Measurements from ENCODE around the gene CCDC88A. TPM values are rescaled to one million over a fixed set of nuclear protein-coding genes. Genes with fewer than 3 reads are reported as not detected.
A peak's percentile ranks its signal among the peaks of the same experiment; 100 is the strongest.
"Not testable (repeated sequence)": the region's sequence is repeated elsewhere in the genome, so short reads cannot be mapped to it uniquely, and the experiment has no call there.

Gene CCDC88A
- total RNA-seq, 2 experiments from 2014 or later, result 109 to 110 TPM

DNA sequence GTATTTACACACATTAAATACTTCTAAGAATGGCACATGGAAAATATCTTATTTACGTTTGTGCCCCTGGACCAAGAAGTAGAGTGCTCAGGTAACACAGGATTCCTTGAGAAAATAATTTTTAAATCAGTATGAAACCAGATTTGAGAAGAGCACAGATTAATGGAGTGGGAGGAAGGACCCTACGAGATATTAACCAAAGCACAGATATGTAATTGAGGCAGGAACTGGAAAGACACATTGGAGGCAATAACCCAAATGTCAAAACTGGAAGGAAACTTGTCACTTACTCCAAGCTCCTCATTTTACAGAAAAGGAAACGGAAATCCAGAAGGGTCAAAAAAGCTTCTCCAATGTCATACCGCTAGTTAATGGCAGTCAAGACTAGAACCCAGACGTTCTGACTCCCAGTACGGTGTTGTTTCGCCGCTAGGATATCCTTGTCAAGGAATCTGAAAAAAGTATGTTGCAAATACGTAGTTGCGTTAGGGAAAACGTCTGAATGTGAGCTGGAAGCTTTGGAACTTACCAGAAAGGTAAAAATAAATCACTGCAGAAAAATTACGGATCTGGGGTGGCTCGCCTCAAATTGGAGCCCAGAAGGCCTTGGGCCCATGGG is 151.3 kb downstream of the CCDC88A start:
- Histone ChIP-seq H2AFZ (ENCODE audit: low read length) (peak overlapping the region; percentile 93), H3K4me2 (ENCODE audit: low read length) (peak overlapping the region; percentile 78), H3K79me2 (ENCODE audit: insufficient read depth, low read depth, low read length) (peaks cover 10% of the 10 kb centered on the region; the same call in 1 of the 2 replicates), H3K4me1 (ENCODE audit: insufficient read depth, low read length, poor library complexity, severe bottlenecking) (peaks cover 9% of the 10 kb centered on the region), H4K20me1 (ENCODE audit: insufficient read depth, low read length) (no peaks in the 10 kb centered on the region), H3K4me3 (ENCODE audit: low read depth, low read length, poor library complexity, severe bottlenecking) (peak overlapping the region; percentile 85), H3K9me2 (ENCODE audit: insufficient read depth, low read length) (no peaks in the 10 kb centered on the region), H3K9me3 (ENCODE audit: low read length) (no peaks in the 10 kb centered on the region), H3K36me3 (ENCODE audit: insufficient read depth, low read length) (peaks cover 34% of the 10 kb centered on the region), H3K27ac (ENCODE audit: low read depth, low read length, poor library complexity, severe bottlenecking) (peak overlapping the region; percentile 66)
- POLR2A ChIA-PET, result interaction anchor here (0.6 to 1.2 kb wide), 3 partner anchors 149 to 448 kb away, joined by 3 to 4 read pairs (median 4); no protein-coding TSS in a partner anchor
- intact Hi-C loops (cut with micrococcal nuclease; ENCODE audit: unreplicated experiment), result no loop called here
- TSS peak; percentile 95 for BruUV-seq (replicated peaks)
- no peak for TF ChIP-seq EZH2phosphoT487 (IDR thresholded peaks at IDR 0.05; ENCODE audit: borderline replicate concordance, low read depth, low read length)
- no peak for TF ChIP-seq CTCF (conservative IDR thresholded peaks at IDR 0.05; ENCODE audit: low read length)
- DNase-seq (ENCODE audit: low spot score), result peak; percentile 37
- CTCF ChIA-PET (ENCODE audit: unreplicated experiment), result interaction anchor here (0.6 kb wide), 1 partner anchor 17 kb away, joined by 3 read pairs; no protein-coding TSS in a partner anchor

- intact Hi-C loops (cut with micrococcal nuclease; ENCODE audit: unreplicated experiment); H3K4me1 ChIP-seq (ENCODE audit: insufficient read depth, low read length, poor library complexity, severe bottlenecking); CTCF ChIA-PET (ENCODE audit: unreplicated experiment); DNase-seq (ENCODE audit: low spot score); H3K4me3 ChIP-seq (ENCODE audit: low read depth, low read length, poor library complexity, severe bottlenecking); H3K9me3 ChIP-seq (ENCODE audit: low read length); H3K4me2 ChIP-seq (ENCODE audit: low read length); H4K20me1 ChIP-seq (ENCODE audit: insufficient read depth, low read length); H3K9me2 ChIP-seq (ENCODE audit: insufficient read depth, low read length); BruUV-seq (replicated peaks); H3K27ac ChIP-seq (ENCODE audit: low read depth, low read length, poor library complexity, severe bottlenecking); H2AFZ ChIP-seq (ENCODE audit: low read length); H3K79me2 ChIP-seq (ENCODE audit: insufficient read depth, low read depth, low read length): not testable (repeated sequence)
- peaks cover 87% of the 10 kb centered on the region for H3K36me3 ChIP-seq (ENCODE audit: insufficient read depth, low read length)
- POLR2A ChIA-PET, result interaction anchor here (0.6 to 1.2 kb wide), 4 partner anchors 10 to 194 kb away, joined by 3 to 7 read pairs (median 4); no protein-coding TSS in a partner anchor
These were observed 160.1 kb downstream of the CCDC88A start for GRCh38 chr2:55259586-55259985.

DNA sequence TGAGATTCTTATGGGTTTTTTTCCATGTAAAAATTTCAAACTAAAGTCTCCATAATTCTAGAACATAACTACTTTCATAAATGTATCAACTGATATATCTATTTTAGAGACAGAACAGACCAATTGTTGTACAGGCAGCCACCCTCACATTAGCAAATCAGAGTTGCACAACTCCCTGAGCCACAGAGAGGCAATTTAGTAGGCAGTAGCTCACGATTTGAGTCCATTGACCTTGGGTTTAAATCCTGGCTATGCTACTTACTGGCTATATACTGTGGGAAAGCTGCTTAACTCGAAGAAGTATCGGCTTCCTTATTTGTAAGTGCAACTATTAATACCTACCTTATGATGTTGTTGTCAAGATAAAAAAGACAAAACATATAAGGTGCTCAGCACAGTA is 166.8 kb downstream of the CCDC88A start:
- no peak for DNase-seq (ENCODE audit: low spot score)
- Histone ChIP-seq H3K4me1 (ENCODE audit: insufficient read depth, low read length, poor library complexity, severe bottlenecking) (no peaks in the 10 kb centered on the region), H3K27ac (ENCODE audit: low read depth, low read length, poor library complexity, severe bottlenecking) (no peak overlapping the region), H3K9me3 (ENCODE audit: low read length) (no peaks in the 10 kb centered on the region), H3K9me2 (ENCODE audit: insufficient read depth, low read length) (no peaks in the 10 kb centered on the region), H4K20me1 (ENCODE audit: insufficient read depth, low read length) (no peaks in the 10 kb centered on the region), H3K36me3 (ENCODE audit: insufficient read depth, low read length) (peaks cover 86% of the 10 kb centered on the region), H3K4me3 (ENCODE audit: low read depth, low read length, poor library complexity, severe bottlenecking) (no peak overlapping the region), H3K79me2 (ENCODE audit: insufficient read depth, low read depth, low read length) (no peaks in the 10 kb centered on the region), H2AFZ (ENCODE audit: low read length) (no peak overlapping the region), H3K4me2 (ENCODE audit: low read length) (no peak overlapping the region)
- POLR2A ChIA-PET, result no interaction called here
- BruUV-seq (replicated peaks), result no TSS peak
- CTCF ChIA-PET (ENCODE audit: unreplicated experiment), result no interaction called here
- intact Hi-C loops (cut with micrococcal nuclease; ENCODE audit: unreplicated experiment), result no loop called here
- TF ChIP-seq EZH2phosphoT487 (IDR thresholded peaks at IDR 0.05; ENCODE audit: borderline replicate concordance, low read depth, low read length) (no peak), CTCF (conservative IDR thresholded peaks at IDR 0.05; ENCODE audit: low read length) (no peak)
